Skeletal muscle tissue (tissue), 4 donors: ENCODE measurements around the gene GALNT6. TPM values are rescaled to one million over a fixed set of nuclear protein-coding genes. Genes with fewer than 3 reads are reported as not detected.

Experiments
- H3K27ac ChIP-seq: one replicate; pipeline ENCODE4 v1.7.0; 2013; ENCODE audit warnings: mild to moderate bottlenecking, low read depth, low read length, inconsistent platforms
- H3K27me3 ChIP-seq, 3 donors: one replicate each; pipeline ENCODE4 v1.7.0; 2013; ENCODE audit warnings: low read length in 3 of 3; ENCODE audit not compliant: control insufficient read depth in 3 of 3, insufficient read depth in 3 of 3
- H3K36me3 ChIP-seq, 3 donors: one replicate each; pipeline ENCODE4 v1.7.0; 2013; ENCODE audit warnings: low read length in 3 of 3; ENCODE audit not compliant: control insufficient read depth in 3 of 3, insufficient read depth in 3 of 3
- H3K4me1 ChIP-seq, 3 donors: one replicate each; pipeline ENCODE4 v1.7.0; 2013; ENCODE audit warnings: low read length in 3 of 3, mild to moderate bottlenecking in 3 of 3; ENCODE audit not compliant: control insufficient read depth in 3 of 3, insufficient read depth in 3 of 3
- H3K4me3 ChIP-seq, 3 donors: one replicate each; pipeline ENCODE4 v1.7.0; 2013; ENCODE audit warnings: low read length in 3 of 3
- H3K9ac ChIP-seq, 3 donors: one replicate each; pipeline ENCODE4 v1.7.0; 2013; ENCODE audit warnings: low read length in 3 of 3, mild to moderate bottlenecking in 3 of 3, moderate library complexity in 2 of 3, low read depth in 1 of 3
- H3K9me3 ChIP-seq, 3 donors: one replicate each; pipeline ENCODE4 v1.7.0; 2013; ENCODE audit warnings: low read length in 3 of 3; ENCODE audit not compliant: control insufficient read depth in 3 of 3
- total RNA-seq: library from RNA; depleted of rRNA; stranded (reverse); fragments of >200 nt; gene quantifications from one replicate; pipeline ENCODE4 v1.2.3, GENCODE V29; 2014
- donor health status: Osteomylitis.

GALNT6 gene
- total RNA-seq = 1.6 TPM

- H3K9me3 ChIP-seq = no peaks in the 10 kb centered on the region
- H3K27me3 ChIP-seq = peaks cover 10 to 30% (median 13%) of the 10 kb centered on the region in 3 donors
- H3K4me3 ChIP-seq = peak within 1 kb of the TSS; percentile 56 to 64 (median 61)
- H3K27ac ChIP-seq = no peak within 1 kb of the TSS
- H3K4me1 ChIP-seq = peaks cover 5 to 12% (median 9%) of the 10 kb centered on the region in 3 donors
- H3K36me3 ChIP-seq = no peaks in the 10 kb centered on the region
- peak within 1 kb of the TSS in 2 of 3 donors; percentile 14 to 55 for H3K9ac ChIP-seq
Observed at GRCh38 chr12:51391283-51392123, at the start of gene GALNT6. GALNT6 (minus strand) TSS chr12:51391406; CDS start chr12:51379781, 11,625 bp downstream.

GRCh38 chr12:51439330-51439729 lies 48.1 kb upstream of the GALNT6 start:
- H3K4me3 ChIP-seq = no peak overlapping the region
- peaks cover 0 to 2% (median 2%) of the 10 kb centered on the region in 3 donors for H3K27me3 ChIP-seq
- H3K9ac ChIP-seq = no peak overlapping the region
- no peaks in the 10 kb centered on the region for H3K9me3 ChIP-seq
- H3K36me3 ChIP-seq = no peaks in the 10 kb centered on the region
- H3K27ac ChIP-seq = no peak overlapping the region
- no peaks in the 10 kb centered on the region for H3K4me1 ChIP-seq

GRCh38 chr12:51437431-51437830 lies 46.2 kb upstream of the GALNT6 start:
- Histone ChIP-seq H3K4me1 (no peaks in the 10 kb centered on the region), H3K27me3 (peaks cover 0 to 4% (median 2%) of the 10 kb centered on the region in 3 donors), H3K9me3 (no peaks in the 10 kb centered on the region), H3K27ac (no peak overlapping the region), H3K4me3 (no peak overlapping the region), H3K36me3 (no peaks in the 10 kb centered on the region), H3K9ac (no peak overlapping the region)

GRCh38 chr12:51434305-51434704 lies 43.1 kb upstream of the GALNT6 start:
- H3K9me3 ChIP-seq = no peaks in the 10 kb centered on the region
- H3K9ac ChIP-seq = no peak overlapping the region
- no peaks in the 10 kb centered on the region for H3K4me1 ChIP-seq
- H3K27ac ChIP-seq = no peak overlapping the region
- no peaks in the 10 kb centered on the region for H3K36me3 ChIP-seq
- no peak overlapping the region for H3K4me3 ChIP-seq
- peaks cover 1 to 5% (median 3%) of the 10 kb centered on the region in 3 donors for H3K27me3 ChIP-seq

GRCh38 chr12:51432921-51433320 lies 41.7 kb upstream of the GALNT6 start:
- Histone ChIP-seq H3K4me3 (no peak overlapping the region), H3K9me3 (no peaks in the 10 kb centered on the region), H3K27ac (no peak overlapping the region), H3K36me3 (no peaks in the 10 kb centered on the region), H3K4me1 (no peaks in the 10 kb centered on the region), H3K9ac (no peak overlapping the region), H3K27me3 (peaks cover 0 to 5% (median 3%) of the 10 kb centered on the region in 3 donors)

GRCh38 chr12:51430196-51430895 lies 39.1 kb upstream of the GALNT6 start:
- peaks cover 11 to 23% (median 16%) of the 10 kb centered on the region in 3 donors for H3K27me3 ChIP-seq
- no peaks in the 10 kb centered on the region for H3K4me1 ChIP-seq
- no peak overlapping the region for H3K9ac ChIP-seq

GRCh38 chr12:51429700-51430099 lies 38.5 kb upstream of the GALNT6 start:
- no peak overlapping the region for H3K9ac ChIP-seq
- no peak overlapping the region for H3K27ac ChIP-seq
- peaks cover 0 to 3% (median 0%) of the 10 kb centered on the region in 3 donors for H3K4me1 ChIP-seq
- H3K4me3 ChIP-seq = no peak overlapping the region
- H3K9me3 ChIP-seq = no peaks in the 10 kb centered on the region
- H3K27me3 ChIP-seq = peaks cover 18 to 29% (median 21%) of the 10 kb centered on the region in 3 donors
- no peaks in the 10 kb centered on the region for H3K36me3 ChIP-seq

More at GRCh38 chr12:51430196-51430895, 39.1 kb upstream of the GALNT6 start:
- no peaks in the 10 kb centered on the region for H3K9me3 ChIP-seq
- no peaks in the 10 kb centered on the region for H3K36me3 ChIP-seq
- H3K4me3 ChIP-seq = no peak overlapping the region
- H3K27ac ChIP-seq = no peak overlapping the region

GRCh38 chr12:51428256-51428655 lies 37.0 kb upstream of the GALNT6 start:
- H3K4me1 ChIP-seq = peaks cover 0 to 8% (median 0%) of the 10 kb centered on the region in 3 donors
- peaks cover 22 to 38% (median 26%) of the 10 kb centered on the region in 3 donors for H3K27me3 ChIP-seq
- no peak overlapping the region for H3K9ac ChIP-seq
- no peaks in the 10 kb centered on the region for H3K36me3 ChIP-seq
- no peaks in the 10 kb centered on the region for H3K9me3 ChIP-seq
- no peak overlapping the region for H3K27ac ChIP-seq
- no peak overlapping the region for H3K4me3 ChIP-seq

- H3K9ac ChIP-seq = no peak within 1 kb of the TSS
- no peaks in the 10 kb centered on the region for H3K36me3 ChIP-seq
- H3K27me3 ChIP-seq = peaks cover 22 to 39% (median 25%) of the 10 kb centered on the region in 3 donors
- peak within 1 kb of the TSS; percentile 27 to 51 (median 35) for H3K4me3 ChIP-seq
- H3K4me1 ChIP-seq = peaks cover 0 to 8% (median 0%) of the 10 kb centered on the region in 3 donors
- H3K27ac ChIP-seq = no peak within 1 kb of the TSS
- no peaks in the 10 kb centered on the region for H3K9me3 ChIP-seq
Observed at GRCh38 chr12:51424662-51425539, 33.7 kb upstream of the GALNT6 start, which contains the start of gene SLC4A8. SLC4A8 (plus strand) TSS chr12:51424831; CDS start chr12:51424988, 157 bp downstream.
